DMS 273 treated with DMSO at 0.1 percent for 48 hours (cell line): ENCODE results near the gene F11.
"Not testable (repeated sequence)": the region's sequence is repeated elsewhere in the genome, so short reads cannot be mapped to it uniquely, and the experiment has no call there.

ENCODE experiments used
- DNase-seq: peaks from one replicate; lab custom pipeline; 2025; lab: John Stamatoyannopoulos, UW

F11 gene

GRCh38 chr4:186249785-186250754 lies 15.9 kb upstream of the F11 start:
- DNase-seq: no peak

DNA sequence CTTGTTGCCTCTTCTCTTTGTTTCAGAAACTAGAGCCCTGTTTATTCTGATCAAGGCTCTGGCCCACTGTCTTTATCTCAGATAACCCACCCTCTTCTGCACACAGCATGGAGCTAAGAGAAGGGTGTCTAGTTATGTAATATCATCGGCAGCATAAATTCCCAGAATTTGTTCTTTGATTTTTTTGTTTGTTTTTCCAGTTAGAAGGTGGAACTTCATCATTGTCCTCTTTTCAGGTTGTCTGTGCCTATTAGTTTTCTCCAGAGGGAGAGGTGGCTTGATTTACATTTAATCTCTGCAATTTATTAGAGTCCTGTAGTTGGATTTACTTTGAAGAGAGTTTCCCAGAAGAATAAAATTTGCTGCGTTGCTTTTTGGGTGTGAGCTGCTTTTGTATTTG lies 15.2 kb upstream of the F11 start:
- DNase-seq: no peak

DNA sequence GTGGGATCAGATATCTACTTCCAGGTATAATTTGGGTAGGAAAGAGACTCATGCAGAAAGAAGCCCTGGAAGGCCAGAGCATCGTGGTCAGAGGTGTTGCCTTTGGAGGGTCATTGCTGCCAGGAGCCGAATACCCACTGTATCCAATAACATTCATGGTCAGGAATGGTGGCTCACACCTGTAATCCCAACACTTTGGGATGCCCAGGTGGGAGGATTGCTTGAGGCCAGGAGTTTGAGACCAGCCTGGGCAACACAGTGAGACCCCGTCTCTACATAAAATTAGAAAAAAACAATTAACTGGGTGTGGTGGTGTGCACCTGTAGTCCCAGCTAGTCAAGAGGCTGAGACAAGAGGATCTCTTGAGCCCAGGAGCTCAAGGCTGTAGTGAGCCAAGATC lies 10.9 kb upstream of the F11 start:
- DNase-seq: no peak

- no peak for DNase-seq
These were observed 7.7 kb upstream of the F11 start for GRCh38 chr4:186258216-186258811.

DNA sequence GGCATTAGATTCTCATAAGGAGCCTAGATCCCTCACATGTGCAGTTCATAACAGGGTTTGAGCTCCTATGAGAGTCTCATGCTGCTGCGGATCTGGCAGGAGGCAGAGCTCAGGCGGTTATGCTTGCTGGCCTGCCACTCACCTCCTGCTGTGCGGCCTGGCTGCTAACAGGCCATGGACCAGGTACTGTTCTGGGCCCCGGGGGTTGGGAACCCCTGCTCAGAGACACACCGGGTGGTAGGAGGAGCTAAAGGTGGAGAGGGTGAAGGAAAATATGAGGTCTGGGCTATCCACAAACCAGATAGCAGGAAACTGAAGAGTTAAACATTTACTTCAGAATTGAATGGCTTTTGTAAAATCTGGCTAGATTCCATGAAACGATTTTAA lies 5.9 kb upstream of the F11 start:
- no peak for DNase-seq

GRCh38 chr4:186260504-186261448 lies 5.2 kb upstream of the F11 start:
- no peak for DNase-seq

- DNase-seq: no peak
These were observed 1.3 kb upstream of the F11 start for GRCh38 chr4:186264660-186265059.

DNA sequence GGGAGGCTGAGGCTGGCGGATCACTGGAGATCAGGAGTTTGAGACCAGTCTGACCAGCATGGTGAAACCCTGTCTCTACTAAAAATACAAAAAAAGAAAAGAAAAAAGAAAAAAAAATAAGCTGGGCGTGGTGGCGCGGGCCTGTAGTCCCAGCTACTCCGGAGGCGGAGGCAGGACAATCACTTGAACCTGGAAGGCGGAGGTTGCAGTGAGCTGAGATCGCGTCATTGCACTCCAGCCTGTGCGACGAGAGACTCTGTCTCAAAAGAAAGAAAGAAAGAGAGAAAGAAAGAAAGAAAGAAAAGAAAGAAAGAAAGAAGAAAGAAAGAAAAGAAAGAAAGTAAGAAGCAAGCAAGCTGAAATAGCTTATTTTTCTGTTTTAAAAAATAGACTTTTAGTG lies 739 bp upstream of the F11 start:
- DNase-seq: not testable (repeated sequence)

- no peak for DNase-seq
These were observed 904 bp downstream of the F11 start for GRCh38 chr4:186266729-186267456.

DNA sequence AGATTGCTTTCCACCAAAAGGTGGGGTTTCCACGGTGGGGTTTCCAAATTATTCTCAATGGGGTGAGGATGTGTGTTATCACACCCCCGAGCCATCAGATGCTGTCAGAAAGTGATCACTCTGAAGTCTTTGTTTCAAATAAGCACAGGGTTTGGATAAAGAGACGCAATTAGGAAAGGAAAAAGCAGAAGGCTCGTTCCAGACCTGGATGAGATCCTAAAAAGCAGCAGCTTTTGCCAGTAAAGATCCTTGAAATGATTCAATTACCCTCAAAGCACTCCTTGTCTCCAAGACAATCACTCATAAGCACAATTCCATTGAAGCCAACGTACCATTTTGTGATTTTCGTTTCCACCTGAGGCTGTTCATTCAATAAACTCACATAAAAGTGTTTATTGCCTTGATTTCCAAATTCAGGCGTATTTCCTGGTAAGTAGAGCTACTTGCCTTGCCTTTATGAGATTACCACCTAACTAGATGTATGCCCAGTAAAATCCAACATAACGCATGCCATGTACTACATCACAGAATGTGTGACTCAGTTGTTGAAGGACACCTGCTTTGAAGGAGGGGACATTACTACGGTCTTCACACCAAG lies 5.2 kb downstream of the F11 start:
- DNase-seq: no peak

- no peak for DNase-seq
These were observed 6.9 kb downstream of the F11 start for GRCh38 chr4:186272699-186273391.

DNA sequence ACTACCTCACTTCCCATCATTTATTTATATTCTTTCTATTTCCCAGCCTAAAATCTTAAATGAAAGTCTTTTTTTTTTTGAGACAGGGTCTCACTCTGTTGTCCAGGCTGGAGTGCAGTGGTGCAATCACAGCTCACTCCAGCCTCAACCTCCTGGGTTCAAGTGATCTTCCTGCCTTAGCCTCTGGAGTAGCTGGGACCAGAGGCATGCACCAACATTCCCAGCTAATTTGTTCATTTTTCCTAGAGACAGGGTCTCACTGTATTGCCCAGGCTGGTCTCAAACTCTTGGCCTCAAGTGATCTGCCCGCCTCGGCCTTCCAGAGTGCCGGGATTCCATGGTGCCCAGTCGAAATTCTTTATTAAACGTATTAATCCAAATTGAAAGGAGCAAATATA lies 7.4 kb downstream of the F11 start:
- DNase-seq: not testable (repeated sequence)

- DNase-seq: no peak
These were observed 17.3 kb downstream of the F11 start for GRCh38 chr4:186283311-186283710.

DNA sequence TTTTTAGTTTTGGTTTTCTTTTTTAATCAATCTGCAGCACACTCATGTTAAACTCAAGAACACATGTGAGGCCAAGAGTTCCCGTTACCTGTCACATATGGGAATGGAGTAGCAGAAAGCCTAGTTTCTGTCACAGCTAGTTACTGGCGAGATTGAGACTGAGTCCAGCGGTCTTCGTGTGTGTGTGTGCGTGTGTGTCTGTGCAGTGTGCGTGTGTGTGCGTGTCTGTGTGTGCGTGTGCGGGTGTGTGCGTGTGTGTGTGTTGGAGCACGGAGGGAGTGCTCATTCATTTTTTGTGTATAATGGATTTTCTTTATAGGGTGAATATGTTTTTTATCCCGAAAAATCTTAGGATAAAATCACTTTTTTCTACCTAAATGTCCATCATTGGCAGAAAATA lies 19.2 kb downstream of the F11 start:
- DNase-seq: no peak

- no peak for DNase-seq
These were observed 20.6 kb downstream of the F11 start for GRCh38 chr4:186286581-186286980.

DNA sequence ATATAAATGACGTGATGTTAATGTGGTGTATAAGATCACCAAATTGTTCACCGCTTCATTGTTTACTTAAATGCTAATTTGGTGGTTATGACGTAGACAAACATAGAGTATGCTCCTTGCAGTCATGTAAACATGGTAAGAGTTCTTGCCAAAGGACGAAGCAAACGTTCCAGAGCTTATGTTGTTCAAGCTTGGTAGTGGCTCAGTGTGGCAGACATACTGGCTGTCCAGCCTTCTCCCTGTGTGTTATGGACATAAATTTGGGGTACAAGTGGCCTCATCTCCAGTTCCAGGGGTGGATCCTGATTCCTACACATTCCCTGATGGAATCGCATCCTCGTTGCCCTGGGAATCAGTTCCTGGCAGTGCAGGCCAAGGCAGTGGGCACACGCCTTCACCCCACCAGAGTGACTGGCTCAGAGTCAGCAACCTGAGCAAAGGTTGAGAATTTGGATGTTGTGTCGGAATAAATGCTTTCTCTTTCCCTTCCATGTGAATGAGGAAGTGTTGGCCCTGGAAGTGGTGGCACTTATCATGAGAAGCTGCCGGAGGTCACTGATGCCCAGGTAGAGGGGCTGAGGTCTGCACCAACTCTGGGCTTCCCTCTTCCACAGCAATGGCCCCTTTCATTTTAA lies 25.4 kb downstream of the F11 start:
- DNase-seq: no peak

DNA sequence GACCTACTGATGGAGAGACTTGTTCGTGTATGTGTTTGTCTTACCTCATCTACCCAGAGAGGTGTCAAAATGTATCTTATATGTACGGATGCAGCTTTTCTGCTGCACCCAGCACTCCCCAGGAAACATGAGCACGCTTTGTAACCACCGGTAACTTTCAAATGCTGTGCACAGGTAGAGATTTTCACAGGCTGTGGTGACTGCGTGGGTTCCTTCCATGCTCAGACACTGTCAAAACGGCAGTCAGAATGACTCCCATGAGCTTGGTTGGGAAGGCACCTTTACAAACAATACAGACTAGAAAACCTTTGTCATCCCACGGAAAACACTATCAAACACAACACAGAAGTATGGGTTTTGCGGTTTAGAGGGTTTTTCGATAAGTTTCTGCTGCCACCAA lies 28.2 kb downstream of the F11 start:
- DNase-seq: no peak

DNA sequence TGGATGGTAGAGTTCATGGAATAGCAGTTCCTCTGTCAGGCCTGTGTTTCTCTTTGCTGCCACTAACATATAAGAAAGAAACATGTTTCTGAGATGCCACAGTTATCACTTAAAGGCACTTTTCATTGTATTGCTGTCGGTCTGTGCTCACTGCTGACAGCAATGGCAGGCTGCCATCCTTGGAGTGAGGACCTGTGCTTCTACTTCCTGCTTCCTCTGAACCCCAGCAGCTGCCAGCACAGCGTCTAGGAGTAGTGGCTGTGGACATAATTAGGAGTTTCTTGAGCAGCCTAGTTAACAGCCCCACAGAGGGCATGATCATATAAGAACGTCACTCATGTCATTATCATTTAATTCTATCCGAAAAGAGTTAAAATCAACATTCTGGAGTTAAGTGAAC lies 30.5 kb downstream of the F11 start:
- no peak for DNase-seq

GRCh38 chr4:186297013-186297645 lies 31.1 kb downstream of the F11 start:
- DNase-seq: peak; percentile 20
